Adrenal gland (tissue), 12 donors: Measurements from ENCODE around the gene KIAA1328. TPM values are rescaled to one million over a fixed set of nuclear protein-coding genes. Genes with fewer than 3 reads are reported as not detected.
"Not testable (repeated sequence)": the region's sequence is repeated elsewhere in the genome, so short reads cannot be mapped to it uniquely, and the experiment has no call there.

Experiments used
- DNase-seq, 7 donors: peaks; one replicate each; pipeline ENCODE4 v3.0.0-alpha.2; 2019 to 2020
- H3K27ac ChIP-seq, 5 donors: fragments of 200-600 bp; sonication (generic) in 4 of 5; 1 replicate in 3 of 5; 2 replicates in 2 of 5; pipeline versions ENCODE4 v1.5.1 to v1.8.0; 2016 to 2020; ENCODE audit warnings: mild to moderate bottlenecking in 1 of 5
- H3K27me3 ChIP-seq: fragments of 200-600 bp; 2 replicates; pipeline ENCODE4 v1.8.0; 2021
- H3K36me3 ChIP-seq, 2 donors: fragments of 200-600 bp; replicated peaks in 1 of 2; 1 replicate in 1 of 2; 2 replicates in 1 of 2; pipeline versions ENCODE4 v1.5.1 to v1.8.0; 2018 to 2022
- H3K4me1 ChIP-seq, 2 donors: fragments of 200-600 bp; replicated peaks in 1 of 2; 1 replicate in 1 of 2; 2 replicates in 1 of 2; pipeline versions ENCODE4 v1.5.1 to v1.8.0; 2018 to 2021
- H3K4me3 ChIP-seq, 4 donors: fragments of 200-600 bp; sonication (generic) in 3 of 4; one replicate each; pipeline ENCODE4 v1.5.1; 2016 to 2018
- H3K9me3 ChIP-seq, 3 donors: fragments of 200-600 bp; sonication (generic) in 1 of 3; replicated peaks in 1 of 3; 1 replicate in 2 of 3; 2 replicates in 1 of 3; pipeline versions ENCODE4 v1.5.1 to v1.8.0; 2016 to 2021
- POLR2A ChIP-seq, 2 donors: fragments of 450-650 bp; IDR thresholded peaks; one replicate each; pipeline ENCODE4 v1.6.1; 2017; ENCODE audit warnings: antibody characterized with exemption in 2 of 2, mild to moderate bottlenecking in 2 of 2, moderate library complexity in 1 of 2
- WGBS, 4 donors: extraction: QIAGEN DNeasy Blood & Tissue Kit in 2 of 4; methylation state at CpG; one replicate each; pipeline versions ENCODE4 v1.1.5 to v1.1.7; 2013 to 2017; 5-methylcytosine and 5-hydroxymethylcytosine counted together
- intact Hi-C, 2 donors: fragments of 100-400 bp; cut with DNase I; formaldehyde crosslinking; loops; one replicate each; pipeline versions ENCODE4 v1.14.1 to v1.15.0; 2022 to 2023
- polyA plus RNA-seq, 3 donors: library from polyadenylated mRNA; stranded (reverse); fragments of 200-250 nt in 2 of 3; fragments of 350-450 nt in 1 of 3; fragmentation: Illumina TruSeq in 1 of 3; extraction: RNeasy Lipid Tissue Mini Kit (QIAGEN cat#74804) in 1 of 3; gene quantifications; one replicate each; pipeline ENCODE4 v1.2.3, GENCODE V29; 2013 to 2014
- total RNA-seq, 9 donors: library from RNA; depleted of rRNA in 4 of 9; stranded (reverse); fragments of >200 nt in 4 of 9; fragments of 120-200 nt in 1 of 9; fragmentation: NEBNext Ultra II Directional in 1 of 9; extraction: Animal tissue kit (Norgen Biotek cat#: 25700) in 1 of 9; gene quantifications; one replicate each; pipeline versions ENCODE4 v1.1.0 to v1.2.4, GENCODE V29; 2013 to 2023
- TF ChIP-seq, protein P1 (sequence below), 6 experiments: fragments of 450-650 bp in 4 of 6; fragments of 200-600 bp in 2 of 6; sonication (generic) in 1 of 6; IDR thresholded peaks; 1 replicate in 5 of 6; 2 replicates in 1 of 6; pipeline versions ENCODE4 v1.5.1 to v1.8.0; 2016 to 2021; ENCODE audit warnings: antibody characterized with exemption in 6 of 6, mild to moderate bottlenecking in 2 of 6, moderate library complexity in 1 of 6
- donor health status: healthy with polysubstance abuse.
- donor health status: Bipolar disorder and iron deficiency.
- donor health status: DM: yes; HTN: yes; CAD: no.
- donor health status: DM: no; HTN: no; CAD: no.
- donor health status: DM: no; HTN: no; CAD: no.
- donor health status: DM: yes; HTN: yes; CAD: no.

KIAA1328 gene
- total and polyA plus RNA-seq, 12 donors = 2.5 to 20.5 (median 7.2) TPM

DNA sequence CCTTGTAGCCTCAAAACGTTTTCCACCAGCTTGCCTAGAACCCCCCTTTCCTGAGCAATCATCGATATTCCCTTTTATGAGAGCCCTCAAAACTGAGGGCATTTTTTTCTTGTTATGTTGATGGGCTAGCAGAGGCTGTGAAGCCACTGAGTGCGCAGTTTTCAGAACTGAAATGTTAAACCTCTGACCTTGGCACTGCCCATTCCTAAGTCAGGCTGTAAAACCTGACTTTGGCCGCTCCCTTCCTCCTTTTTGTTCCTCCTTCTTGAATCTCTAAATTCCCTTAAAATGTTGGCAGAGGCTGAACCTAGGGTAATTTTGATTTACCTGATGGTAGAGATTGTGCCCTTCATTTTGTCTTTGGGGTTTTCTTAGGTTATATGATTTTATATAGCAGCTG is 334.2 kb downstream of the KIAA1328 start:
- no peak for TF ChIP-seq POLR2A (IDR thresholded peaks at IDR 0.05)
- TF ChIP-seq, protein P1, sequence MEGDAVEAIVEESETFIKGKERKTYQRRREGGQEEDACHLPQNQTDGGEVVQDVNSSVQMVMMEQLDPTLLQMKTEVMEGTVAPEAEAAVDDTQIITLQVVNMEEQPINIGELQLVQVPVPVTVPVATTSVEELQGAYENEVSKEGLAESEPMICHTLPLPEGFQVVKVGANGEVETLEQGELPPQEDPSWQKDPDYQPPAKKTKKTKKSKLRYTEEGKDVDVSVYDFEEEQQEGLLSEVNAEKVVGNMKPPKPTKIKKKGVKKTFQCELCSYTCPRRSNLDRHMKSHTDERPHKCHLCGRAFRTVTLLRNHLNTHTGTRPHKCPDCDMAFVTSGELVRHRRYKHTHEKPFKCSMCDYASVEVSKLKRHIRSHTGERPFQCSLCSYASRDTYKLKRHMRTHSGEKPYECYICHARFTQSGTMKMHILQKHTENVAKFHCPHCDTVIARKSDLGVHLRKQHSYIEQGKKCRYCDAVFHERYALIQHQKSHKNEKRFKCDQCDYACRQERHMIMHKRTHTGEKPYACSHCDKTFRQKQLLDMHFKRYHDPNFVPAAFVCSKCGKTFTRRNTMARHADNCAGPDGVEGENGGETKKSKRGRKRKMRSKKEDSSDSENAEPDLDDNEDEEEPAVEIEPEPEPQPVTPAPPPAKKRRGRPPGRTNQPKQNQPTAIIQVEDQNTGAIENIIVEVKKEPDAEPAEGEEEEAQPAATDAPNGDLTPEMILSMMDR (IDR thresholded peaks at IDR 0.05) = no peak
- Histone ChIP-seq H3K36me3 (no peaks in the 10 kb centered on the region), H3K9me3 (no peaks in the 10 kb centered on the region), H3K4me1 (no peaks in the 10 kb centered on the region), H3K27ac (no peak overlapping the region), H3K4me3 (no peak overlapping the region), H3K27me3 (no peaks in the 10 kb centered on the region)
- intact Hi-C loops = no loop called here
- 88 to 91% (median 90%) methylated on average over 4 of the region's 4 CpGs for WGBS, 4 donors
- no peak for DNase-seq

DNA sequence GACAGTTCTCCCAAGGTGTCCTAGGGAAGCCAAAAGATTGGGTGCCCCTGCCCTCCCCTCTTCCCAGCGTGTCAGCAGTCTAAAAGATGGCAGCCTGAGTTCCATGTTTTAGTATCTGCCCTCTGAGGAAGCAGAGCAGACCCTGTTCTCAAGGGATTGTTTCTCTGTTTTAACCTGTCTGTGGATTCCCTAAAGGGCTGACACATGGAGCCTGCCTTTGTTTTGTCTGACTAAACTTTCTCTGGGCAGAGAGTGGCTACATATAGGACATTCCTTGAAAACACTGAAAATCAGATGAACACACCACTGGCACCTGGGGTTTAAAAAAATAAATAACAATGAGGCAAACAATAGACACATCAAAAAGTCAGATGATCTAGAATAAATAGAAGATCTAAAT is 337.6 kb downstream of the KIAA1328 start:
- TF ChIP-seq, protein P1 (IDR thresholded peaks at IDR 0.05) = no peak
- TF ChIP-seq POLR2A (IDR thresholded peaks at IDR 0.05) = no peak
- 91 to 100% (median 100%) methylated on average over 1 of the region's 1 CpG for WGBS, 4 donors

DNA sequence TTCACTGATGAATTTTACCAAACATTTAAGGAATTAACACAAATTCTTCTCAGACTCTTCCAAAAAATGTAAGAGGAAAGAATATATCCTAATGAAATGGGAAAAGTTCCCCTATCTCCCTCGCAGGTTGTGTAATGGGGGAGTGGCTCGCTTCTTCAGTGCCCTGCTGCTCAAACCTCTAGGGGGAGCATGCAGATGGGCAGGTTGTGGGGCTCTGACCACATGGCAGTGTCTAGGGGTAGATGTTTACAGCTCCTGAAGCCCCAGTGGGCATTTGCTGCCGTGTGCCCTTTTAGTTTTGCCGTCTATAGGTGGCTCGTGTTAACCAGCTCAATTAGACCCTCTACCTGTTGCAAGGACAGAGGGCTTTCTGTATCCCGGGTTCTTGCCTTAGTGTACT is 338.0 kb downstream of the KIAA1328 start:
- DNase-seq, intact Hi-C loops: not testable (repeated sequence)
- WGBS, 4 donors = 91 to 94% (median 92%) methylated on average over 6 of the region's 6 CpGs

More for the DNA sequence above, 337.6 kb downstream of the KIAA1328 start:
- no peaks in the 10 kb centered on the region for H3K4me1 ChIP-seq
- H3K27me3 ChIP-seq = no peaks in the 10 kb centered on the region
- no peak overlapping the region for H3K27ac ChIP-seq
- H3K9me3 ChIP-seq = no peaks in the 10 kb centered on the region
- DNase-seq = no peak
- H3K36me3 ChIP-seq = no peaks in the 10 kb centered on the region
- intact Hi-C loops = no loop called here
- no peak overlapping the region for H3K4me3 ChIP-seq

DNA sequence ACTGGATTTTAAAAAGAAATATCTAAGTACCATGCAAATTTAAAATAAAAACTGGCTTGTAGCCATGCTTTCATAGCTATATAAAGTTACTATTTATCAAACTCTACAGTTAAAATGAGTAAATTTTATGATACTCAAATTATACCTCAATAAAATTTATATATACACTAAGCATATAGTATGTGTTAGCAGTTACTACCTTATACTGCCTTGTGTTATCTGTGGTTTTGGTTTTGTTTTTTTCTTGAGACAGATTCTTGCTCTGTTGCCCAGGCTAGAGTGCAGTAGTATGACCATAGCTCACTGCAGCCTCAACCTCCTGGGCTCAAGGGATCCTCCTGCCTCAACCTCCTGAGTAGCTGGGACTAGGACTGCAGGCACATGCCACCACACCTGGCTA is 342.1 kb downstream of the KIAA1328 start:
- intact Hi-C loops = no loop called here
- TF ChIP-seq POLR2A (IDR thresholded peaks at IDR 0.05) = no peak
- no peak for DNase-seq

More for the DNA sequence above, 338.0 kb downstream of the KIAA1328 start:
- H3K4me1 ChIP-seq, H3K9me3 ChIP-seq, H3K36me3 ChIP-seq, H3K27me3 ChIP-seq, H3K4me3 ChIP-seq, H3K27ac ChIP-seq: not testable (repeated sequence)

DNA sequence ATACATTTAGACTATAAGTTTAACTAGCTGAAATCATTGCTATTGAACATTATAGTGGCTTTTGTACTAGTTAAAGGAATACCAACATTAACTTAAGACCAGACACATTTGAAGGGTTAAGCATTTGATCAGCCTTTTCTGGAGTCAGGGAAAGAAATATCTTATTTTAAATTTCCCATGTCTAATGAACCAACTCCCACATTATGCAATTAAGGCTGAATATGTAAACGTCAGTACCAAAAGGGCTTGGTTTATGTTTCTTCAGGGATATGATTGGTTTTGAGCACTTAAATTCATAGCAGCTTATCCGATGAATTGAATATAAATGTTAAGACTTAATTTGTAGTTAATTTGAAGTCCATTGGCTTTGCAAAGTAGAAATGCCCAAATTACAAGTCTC is 344.5 kb downstream of the KIAA1328 start:
- WGBS, 4 donors = 91 to 99% (median 91%) methylated on average over 2 of the region's 2 CpGs
- no peaks in the 10 kb centered on the region for H3K9me3 ChIP-seq
- H3K36me3 ChIP-seq = no peaks in the 10 kb centered on the region
- H3K27ac ChIP-seq = no peak overlapping the region
- H3K4me1 ChIP-seq = no peaks in the 10 kb centered on the region
- intact Hi-C loops = no loop called here
- TF ChIP-seq POLR2A (IDR thresholded peaks at IDR 0.05) = no peak
- TF ChIP-seq, protein P1 (IDR thresholded peaks at IDR 0.05) = no peak
- no peaks in the 10 kb centered on the region for H3K27me3 ChIP-seq
- no peak for DNase-seq
- H3K4me3 ChIP-seq = no peak overlapping the region

More for the DNA sequence above, 342.1 kb downstream of the KIAA1328 start:
- no peak overlapping the region for H3K4me3 ChIP-seq
- no peak overlapping the region for H3K27ac ChIP-seq
- H3K27me3 ChIP-seq = no peaks in the 10 kb centered on the region
- no peaks in the 10 kb centered on the region for H3K36me3 ChIP-seq
- H3K4me1 ChIP-seq = no peaks in the 10 kb centered on the region
- no peaks in the 10 kb centered on the region for H3K9me3 ChIP-seq
